Measurements from ENCODE around the gene MAGEB3.

The MAGEB3 gene

DNA sequence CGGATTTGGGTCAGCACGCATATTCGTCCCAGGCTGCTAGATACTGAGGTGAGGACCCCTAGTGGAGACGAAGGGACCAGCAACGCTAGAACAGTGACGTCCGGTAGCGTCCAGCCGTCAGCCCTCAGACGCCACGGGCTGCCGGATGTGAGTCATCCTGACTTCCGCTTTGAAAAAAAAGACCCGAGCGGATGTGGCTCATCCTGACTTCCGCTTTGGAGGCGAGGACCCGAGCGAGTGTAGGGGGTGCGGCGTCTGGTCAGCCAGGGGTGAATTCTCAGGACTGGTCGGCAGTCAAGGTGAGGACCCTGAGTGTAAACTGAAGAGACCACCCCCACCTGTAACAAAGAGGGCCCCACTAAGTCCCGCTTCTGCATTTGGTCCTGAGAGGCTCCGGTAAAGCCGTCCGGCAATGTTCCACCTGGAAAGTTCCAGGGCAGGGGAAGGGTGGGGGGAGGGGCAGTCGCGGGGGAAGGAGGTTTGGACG, 15.1 kb upstream of the MAGEB3 start, which contains the start of gene MAGEB2:
TSS of gene MAGEB2 (plus strand) at position 207 of the 487 bp plus-strand sequence. CDS start 3,018 bp downstream, outside the sequence.
- no peak for DNase-seq (ENCODE audit: extremely low spot score)
- ChIA-PET POLR2A (no interaction called here), CTCF (no interaction called here)
- TF ChIP-seq, protein P1, sequence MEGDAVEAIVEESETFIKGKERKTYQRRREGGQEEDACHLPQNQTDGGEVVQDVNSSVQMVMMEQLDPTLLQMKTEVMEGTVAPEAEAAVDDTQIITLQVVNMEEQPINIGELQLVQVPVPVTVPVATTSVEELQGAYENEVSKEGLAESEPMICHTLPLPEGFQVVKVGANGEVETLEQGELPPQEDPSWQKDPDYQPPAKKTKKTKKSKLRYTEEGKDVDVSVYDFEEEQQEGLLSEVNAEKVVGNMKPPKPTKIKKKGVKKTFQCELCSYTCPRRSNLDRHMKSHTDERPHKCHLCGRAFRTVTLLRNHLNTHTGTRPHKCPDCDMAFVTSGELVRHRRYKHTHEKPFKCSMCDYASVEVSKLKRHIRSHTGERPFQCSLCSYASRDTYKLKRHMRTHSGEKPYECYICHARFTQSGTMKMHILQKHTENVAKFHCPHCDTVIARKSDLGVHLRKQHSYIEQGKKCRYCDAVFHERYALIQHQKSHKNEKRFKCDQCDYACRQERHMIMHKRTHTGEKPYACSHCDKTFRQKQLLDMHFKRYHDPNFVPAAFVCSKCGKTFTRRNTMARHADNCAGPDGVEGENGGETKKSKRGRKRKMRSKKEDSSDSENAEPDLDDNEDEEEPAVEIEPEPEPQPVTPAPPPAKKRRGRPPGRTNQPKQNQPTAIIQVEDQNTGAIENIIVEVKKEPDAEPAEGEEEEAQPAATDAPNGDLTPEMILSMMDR (IDR thresholded peaks at IDR 0.05; ENCODE audit: control extremely low read depth, extremely low read depth, low read depth, missing control alignments), result no peak

DNA sequence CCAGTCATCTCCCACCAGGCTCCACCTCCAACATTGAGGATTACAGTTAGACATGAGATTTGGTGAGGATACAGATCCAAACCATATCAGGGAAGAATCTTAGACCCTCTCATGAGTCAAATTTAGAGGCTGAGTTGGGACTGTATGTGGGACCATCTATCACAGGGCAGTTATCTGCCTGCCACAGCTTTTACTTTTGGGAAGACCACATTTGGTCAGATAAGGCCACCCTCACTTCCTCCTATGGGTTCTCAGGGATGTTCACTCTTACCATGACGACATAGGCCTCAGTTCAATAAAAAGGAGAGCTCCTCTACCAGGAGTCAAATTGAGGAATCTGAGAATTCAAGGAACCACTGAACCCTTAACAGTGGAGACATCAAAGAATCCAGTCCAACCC, 13.0 kb upstream of the MAGEB3 start:
- POLR2A ChIA-PET, result no interaction called here
- TF ChIP-seq, protein P1 (IDR thresholded peaks at IDR 0.05; ENCODE audit: control extremely low read depth, extremely low read depth, low read depth, missing control alignments), result no peak
- no peak for DNase-seq (ENCODE audit: extremely low spot score)
- CTCF ChIA-PET, result no interaction called here

DNA sequence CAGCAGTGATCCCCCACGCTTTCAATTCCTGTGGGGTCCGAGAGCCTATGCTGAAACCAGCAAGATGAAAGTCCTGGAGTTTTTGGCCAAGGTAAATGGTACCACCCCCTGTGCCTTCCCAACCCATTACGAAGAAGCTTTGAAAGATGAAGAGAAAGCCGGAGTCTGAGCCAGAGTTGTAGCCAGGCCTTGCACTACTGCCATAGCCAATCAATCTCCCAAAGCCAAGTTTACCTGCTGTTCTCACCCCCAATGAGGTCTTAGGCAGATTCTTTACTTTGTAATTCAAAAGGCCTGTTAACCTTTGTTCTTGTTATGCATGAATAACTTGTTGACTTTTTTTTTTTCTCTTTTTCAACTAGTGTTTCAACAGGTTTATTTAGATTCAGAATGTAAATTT, 11.1 kb upstream of the MAGEB3 start:
- TF ChIP-seq, protein P1 (IDR thresholded peaks at IDR 0.05; ENCODE audit: control extremely low read depth, extremely low read depth, low read depth, missing control alignments), result no peak
- ChIA-PET CTCF (no interaction called here), POLR2A (no interaction called here)
- no peak for DNase-seq (ENCODE audit: extremely low spot score)

DNA sequence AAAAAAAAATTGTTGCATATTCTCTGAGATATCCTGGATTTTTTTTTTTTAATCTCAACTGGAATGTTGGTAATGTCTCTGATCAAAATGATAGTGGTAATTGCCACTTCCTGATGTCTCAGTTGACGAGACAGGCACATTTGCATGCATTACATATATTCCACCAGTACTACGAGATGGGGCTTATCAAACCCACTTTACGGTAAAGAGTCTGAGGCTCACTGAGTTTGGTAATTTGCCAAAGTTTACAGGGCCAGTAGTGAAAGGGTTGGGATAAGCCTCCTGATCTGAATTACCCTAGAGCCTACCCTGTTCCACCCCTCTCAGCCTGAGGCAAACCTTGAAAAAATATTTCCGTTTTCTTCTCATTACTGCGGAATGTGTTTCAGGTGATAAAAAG, 9.8 kb upstream of the MAGEB3 start:
- no peak for DNase-seq (ENCODE audit: extremely low spot score)
- ChIA-PET CTCF (no interaction called here), POLR2A (no interaction called here)
- TF ChIP-seq, protein P1 (IDR thresholded peaks at IDR 0.05; ENCODE audit: control extremely low read depth, extremely low read depth, low read depth, missing control alignments), result no peak

DNA sequence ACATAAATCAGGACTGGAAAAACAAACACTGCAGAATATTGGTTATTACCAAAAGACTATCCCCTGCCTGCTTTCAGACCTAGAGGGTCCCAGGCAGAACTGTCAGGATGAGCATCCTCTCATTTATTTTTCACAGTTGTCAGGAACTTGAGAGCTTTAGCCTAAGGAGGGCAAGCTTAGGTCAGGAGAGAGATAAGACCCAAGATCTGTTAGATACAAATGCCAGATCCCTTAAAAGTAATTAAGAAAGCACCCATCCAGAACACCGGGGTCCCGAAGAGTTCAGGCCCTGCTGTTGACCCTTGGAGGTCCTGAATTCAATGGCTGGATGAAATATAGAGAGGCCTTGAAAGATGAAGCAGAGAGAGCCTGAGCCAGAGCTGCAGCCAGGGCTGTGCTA, 5.9 kb upstream of the MAGEB3 start:
- CTCF ChIA-PET, result no interaction called here
- POLR2A ChIA-PET, result no interaction called here
- TF ChIP-seq, protein P1 (IDR thresholded peaks at IDR 0.05; ENCODE audit: control extremely low read depth, extremely low read depth, low read depth, missing control alignments), result no peak
- no peak for DNase-seq (ENCODE audit: extremely low spot score)

DNA sequence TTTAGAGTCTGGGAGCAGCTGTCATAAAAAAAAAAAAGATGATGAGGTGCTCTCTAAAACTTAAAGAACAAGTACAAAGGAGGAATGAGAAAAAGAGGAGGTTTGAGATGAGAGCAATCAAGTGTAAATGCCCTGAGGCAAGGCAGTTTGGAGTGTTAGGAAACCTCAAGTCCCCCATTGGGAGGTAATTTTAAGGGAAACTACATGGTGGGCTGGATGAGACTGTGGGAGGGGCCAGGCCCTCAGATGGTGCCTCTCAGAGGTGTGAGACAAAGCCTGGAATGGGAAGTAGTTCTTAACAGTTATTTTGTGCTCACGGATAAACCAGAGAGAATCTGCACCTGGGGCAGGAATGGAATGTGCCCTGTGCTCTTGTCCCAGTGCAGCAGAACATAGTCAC, 1.9 kb upstream of the MAGEB3 start:
- TF ChIP-seq, protein P1 (IDR thresholded peaks at IDR 0.05; ENCODE audit: control extremely low read depth, extremely low read depth, low read depth, missing control alignments), result no peak
- CTCF ChIA-PET, result no interaction called here
- POLR2A ChIA-PET, result no interaction called here
- DNase-seq (ENCODE audit: extremely low spot score), result no peak
